Measurements from ENCODE around the gene BMPR1A. TPM values are rescaled to one million over a fixed set of nuclear protein-coding genes. Genes with fewer than 3 reads are reported as not detected.

The BMPR1A gene
- total RNA-seq, 1 experiment from 2014 or later, result 26.0 TPM

Small RNA genes lying within 50 kb of the gene (small RNA-seq; reads per million reads assigned to genes)
- 0.09 reads per million for gene RNU1-19P

Other genes with a start within 250 kb of the BMPR1A start
- 32.1 and 32.6 TPM in 2 replicates for gene WAPL, start 234.8 kb upstream of the BMPR1A start, total RNA-seq (2014; rRNA removed; shearing (Covaris generic))
- gene OPN4, start 102.1 kb upstream of the BMPR1A start, total RNA-seq (2014; rRNA removed; shearing (Covaris generic)), result not detected in 2 replicates
- not detected in 2 replicates for gene LDB3, start 88.1 kb upstream of the BMPR1A start, total RNA-seq (2014; rRNA removed; shearing (Covaris generic))
- 1.9 and 2.6 TPM in 2 replicates for gene MMRN2, start 201.0 kb downstream of the BMPR1A start, total RNA-seq (2014; rRNA removed; shearing (Covaris generic))
- 3.9 and 7.2 TPM in 2 replicates for gene SNCG, start 202.0 kb downstream of the BMPR1A start, total RNA-seq (2014; rRNA removed; shearing (Covaris generic))
- 0.77 and 1.2 TPM in 2 replicates for gene ADIRF, start 211.9 kb downstream of the BMPR1A start, total RNA-seq (2014; rRNA removed; shearing (Covaris generic))

Measured in HT1080 (cell line).